ENCODE measurements around the gene HABP4.
A peak's percentile ranks its signal among the peaks of the same experiment; 100 is the strongest.

Gene HABP4

GRCh38 chr9:96498796-96499195 is 48.8 kb downstream of the HABP4 start:
- Histone ChIP-seq H3K9me3 (no peaks in the 10 kb centered on the region), H3K27ac (no peak overlapping the region), H3K4me1 (peaks cover 0 to 40% (median 15%) of the 10 kb centered on the region in 4 donors), H3K27me3 (no peaks in the 10 kb centered on the region), H3K4me3 (no peak overlapping the region), H3K36me3 (peaks cover 3 to 22% (median 21%) of the 10 kb centered on the region in 3 donors)
- intact Hi-C loops (cut with DNase I; ENCODE audit: low total_unique reads), result no loop called here
- no peak for TF ChIP-seq CTCF (IDR thresholded peaks at IDR 0.05)
- peak in 1 of 2 donors; percentile 45 for DNase-seq

GRCh38 chr9:96499257-96499656 is 49.3 kb downstream of the HABP4 start:
- Histone ChIP-seq H3K4me3 (no peak overlapping the region), H3K9me3 (no peaks in the 10 kb centered on the region), H3K27me3 (no peaks in the 10 kb centered on the region), H3K4me1 (peaks cover 0 to 39% (median 13%) of the 10 kb centered on the region in 4 donors), H3K36me3 (peaks cover 3 to 24% (median 21%) of the 10 kb centered on the region in 3 donors), H3K27ac (no peak overlapping the region)
- intact Hi-C loops (cut with DNase I; ENCODE audit: low total_unique reads), result no loop called here
- no peak for TF ChIP-seq CTCF (IDR thresholded peaks at IDR 0.05)
- DNase-seq, result peak in 1 of 2 donors; percentile 58

- intact Hi-C loops (cut with DNase I; ENCODE audit: low total_unique reads), result no loop called here
- TF ChIP-seq CTCF (IDR thresholded peaks at IDR 0.05), result no peak
- no peaks in the 10 kb centered on the region for H3K27me3 ChIP-seq
- peaks cover 0 to 55% (median 19%) of the 10 kb centered on the region in 4 donors for H3K4me1 ChIP-seq
- H3K36me3 ChIP-seq, result peaks cover 2 to 17% (median 16%) of the 10 kb centered on the region in 3 donors
- H3K9me3 ChIP-seq, result no peaks in the 10 kb centered on the region
- peak overlapping the region in 1 of 2 donors; percentile 43 for H3K27ac ChIP-seq
- DNase-seq, result peak in 1 of 2 donors; percentile 29
- no peak overlapping the region for H3K4me3 ChIP-seq
Observed at GRCh38 chr9:96500696-96501632, 51.0 kb downstream of the HABP4 start.

GRCh38 chr9:96501633-96502538 is 51.9 kb downstream of the HABP4 start:
- peak in 1 of 2 donors; percentile 39 for DNase-seq
- intact Hi-C loops (cut with DNase I; ENCODE audit: low total_unique reads), result no loop called here
- no peak overlapping the region for H3K4me3 ChIP-seq

More at GRCh38 chr9:96501633-96502538, 51.9 kb downstream of the HABP4 start:
- no peak for TF ChIP-seq CTCF (IDR thresholded peaks at IDR 0.05)
- H3K4me1 ChIP-seq, result peaks cover 0 to 61% (median 20%) of the 10 kb centered on the region in 4 donors
- no peaks in the 10 kb centered on the region for H3K27me3 ChIP-seq
- peaks cover 0 to 9% (median 8%) of the 10 kb centered on the region in 3 donors for H3K36me3 ChIP-seq
- H3K27ac ChIP-seq, result peak overlapping the region in 1 of 2 donors; percentile 43
- H3K9me3 ChIP-seq, result no peaks in the 10 kb centered on the region

Measured in tibial artery (tissue), 4 donors.